Left ventricle myocardium inferior (tissue), 1 donor: ENCODE measurements around the gene BPIFB2. TPM values are rescaled to one million over a fixed set of nuclear protein-coding genes. Genes with fewer than 3 reads are reported as not detected.

Experiments
- DNase-seq: peaks from one replicate; pipeline ENCODE4 v3.0.0-alpha.2; 2020
- H3K27ac ChIP-seq: fragments of 200-600 bp; replicated peaks from 2 replicates; pipeline ENCODE4 v1.8.0; 2021
- H3K27me3 ChIP-seq: fragments of 200-600 bp; 2 replicates; pipeline ENCODE4 v1.8.0; 2021; ENCODE audit warnings: low read depth
- H3K36me3 ChIP-seq: fragments of 200-600 bp; 2 replicates; pipeline ENCODE4 v1.8.0; 2021
- H3K4me1 ChIP-seq: fragments of 200-600 bp; 2 replicates; pipeline ENCODE4 v1.8.0; 2021
- H3K4me3 ChIP-seq: fragments of 200-600 bp; 2 replicates; pipeline ENCODE4 v1.8.0; 2021; ENCODE audit warnings: mild to moderate bottlenecking, moderate library complexity
- H3K9me3 ChIP-seq: fragments of 200-600 bp; replicated peaks from 2 replicates; pipeline ENCODE4 v1.8.0; 2021
- intact Hi-C: fragments of 100-400 bp; cut with micrococcal nuclease; formaldehyde crosslinking; loops from one replicate; pipeline ENCODE4 v1.11.0; 2022
- total RNA-seq: library from RNA; stranded (reverse); fragmentation: NEBNext Ultra II Directional; extraction: Animal tissue kit (Norgen Biotek cat#: 25700); gene quantifications from one replicate; pipeline ENCODE4 v1.2.1, GENCODE V29; 2021
- TF ChIP-seq, protein P1 (sequence below): fragments of 200-600 bp; IDR thresholded peaks from 2 replicates; pipeline ENCODE4 v1.8.0; 2021; ENCODE audit warnings: antibody characterized with exemption, mild to moderate bottlenecking, borderline replicate concordance
- donor health status: DM: no; HTN: yes; CAD: no; lungs with severe emphysema.

Gene BPIFB2
- total RNA-seq, 1 donor from 2014 or later = not detected

DNA sequence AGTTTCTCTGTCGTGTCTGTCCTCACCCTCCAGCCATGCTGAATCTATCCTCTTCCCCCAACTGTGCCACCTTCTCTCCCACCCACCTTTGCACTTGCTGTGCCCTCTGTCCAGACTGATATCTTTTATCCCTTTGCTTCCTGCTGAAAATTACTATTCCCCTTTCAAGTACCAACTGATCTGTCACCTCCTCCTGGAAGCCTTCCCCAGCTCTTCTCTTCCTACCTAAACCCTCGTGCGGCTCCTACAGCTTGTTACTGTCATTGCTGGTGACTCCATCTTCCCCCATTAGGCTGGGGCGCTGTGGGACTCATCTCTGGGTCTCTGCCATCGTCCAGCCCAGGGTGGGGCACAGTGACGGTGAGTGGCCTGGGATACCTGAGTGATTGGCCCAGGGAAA, 25.1 kb downstream of the BPIFB2 start:
- no peak overlapping the region for H3K4me3 ChIP-seq
- intact Hi-C loops = no loop called here
- TF ChIP-seq, protein P1, sequence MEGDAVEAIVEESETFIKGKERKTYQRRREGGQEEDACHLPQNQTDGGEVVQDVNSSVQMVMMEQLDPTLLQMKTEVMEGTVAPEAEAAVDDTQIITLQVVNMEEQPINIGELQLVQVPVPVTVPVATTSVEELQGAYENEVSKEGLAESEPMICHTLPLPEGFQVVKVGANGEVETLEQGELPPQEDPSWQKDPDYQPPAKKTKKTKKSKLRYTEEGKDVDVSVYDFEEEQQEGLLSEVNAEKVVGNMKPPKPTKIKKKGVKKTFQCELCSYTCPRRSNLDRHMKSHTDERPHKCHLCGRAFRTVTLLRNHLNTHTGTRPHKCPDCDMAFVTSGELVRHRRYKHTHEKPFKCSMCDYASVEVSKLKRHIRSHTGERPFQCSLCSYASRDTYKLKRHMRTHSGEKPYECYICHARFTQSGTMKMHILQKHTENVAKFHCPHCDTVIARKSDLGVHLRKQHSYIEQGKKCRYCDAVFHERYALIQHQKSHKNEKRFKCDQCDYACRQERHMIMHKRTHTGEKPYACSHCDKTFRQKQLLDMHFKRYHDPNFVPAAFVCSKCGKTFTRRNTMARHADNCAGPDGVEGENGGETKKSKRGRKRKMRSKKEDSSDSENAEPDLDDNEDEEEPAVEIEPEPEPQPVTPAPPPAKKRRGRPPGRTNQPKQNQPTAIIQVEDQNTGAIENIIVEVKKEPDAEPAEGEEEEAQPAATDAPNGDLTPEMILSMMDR = no peak
- H3K36me3 ChIP-seq = no peaks in the 10 kb centered on the region
- H3K9me3 ChIP-seq = peaks cover 5% of the 10 kb centered on the region
- peaks cover 23% of the 10 kb centered on the region for H3K27me3 ChIP-seq
- no peaks in the 10 kb centered on the region for H3K4me1 ChIP-seq
- DNase-seq = no peak
- H3K27ac ChIP-seq = no peak overlapping the region

DNA sequence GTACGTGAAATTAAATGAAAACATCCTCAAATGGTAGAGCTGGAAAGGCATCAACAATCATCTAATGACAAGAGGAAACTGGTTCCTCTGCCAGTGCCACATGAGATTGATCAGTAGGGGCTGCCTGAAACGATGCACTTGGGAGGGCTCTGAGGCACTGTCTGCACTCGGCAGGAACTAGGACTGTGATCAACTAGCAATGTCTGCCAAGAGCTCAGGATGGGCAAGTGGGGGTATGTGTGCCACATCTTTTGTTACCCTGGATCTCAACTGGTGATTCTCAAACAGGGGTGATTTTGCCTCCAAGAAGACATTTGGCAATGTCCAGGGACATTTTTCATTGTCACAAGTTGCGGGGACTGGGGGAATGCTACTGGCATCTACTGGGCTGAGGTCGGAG, 25.9 kb downstream of the BPIFB2 start:
- TF ChIP-seq, protein P1 = no peak
- no peaks in the 10 kb centered on the region for H3K36me3 ChIP-seq
- peaks cover 14% of the 10 kb centered on the region for H3K27me3 ChIP-seq
- H3K9me3 ChIP-seq = peaks cover 5% of the 10 kb centered on the region
- intact Hi-C loops = no loop called here
- no peak overlapping the region for H3K27ac ChIP-seq
- no peak overlapping the region for H3K4me3 ChIP-seq
- H3K4me1 ChIP-seq = no peaks in the 10 kb centered on the region
- no peak for DNase-seq

DNA sequence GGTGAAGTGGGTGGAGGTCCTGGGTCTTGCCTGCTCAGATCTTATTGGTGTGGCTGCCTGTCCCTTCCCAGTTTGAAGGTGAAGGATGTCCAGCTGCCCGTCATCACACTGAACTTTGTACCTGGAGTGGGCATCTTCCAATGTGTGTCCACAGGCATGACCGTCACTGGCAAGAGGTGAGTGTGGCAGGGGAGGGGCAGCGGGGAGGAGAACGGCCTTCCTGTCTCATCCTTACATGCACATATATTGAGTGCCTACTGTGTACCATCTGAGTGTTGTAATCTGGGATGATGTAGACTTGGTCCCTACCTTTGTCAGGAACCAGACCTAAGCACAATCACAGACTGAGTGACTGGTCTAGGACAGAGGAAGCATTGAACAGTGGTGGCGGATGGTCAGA, 26.6 kb downstream of the BPIFB2 start:
- H3K27ac ChIP-seq = no peak overlapping the region
- H3K4me1 ChIP-seq = no peaks in the 10 kb centered on the region
- DNase-seq = no peak
- peaks cover 5% of the 10 kb centered on the region for H3K9me3 ChIP-seq
- H3K4me3 ChIP-seq = no peak overlapping the region
- intact Hi-C loops = no loop called here
- H3K27me3 ChIP-seq = peaks cover 7% of the 10 kb centered on the region
- no peaks in the 10 kb centered on the region for H3K36me3 ChIP-seq
- TF ChIP-seq, protein P1 = no peak

- DNase-seq = no peak
- H3K4me3 ChIP-seq = no peak overlapping the region
- TF ChIP-seq, protein P1 = no peak
- peaks cover 5% of the 10 kb centered on the region for H3K9me3 ChIP-seq
- H3K27me3 ChIP-seq = peaks cover 4% of the 10 kb centered on the region
- intact Hi-C loops = no loop called here
- H3K4me1 ChIP-seq = no peaks in the 10 kb centered on the region
- H3K27ac ChIP-seq = no peak overlapping the region
- no peaks in the 10 kb centered on the region for H3K36me3 ChIP-seq
Measured at GRCh38 chr20:33034901-33035492, 27.5 kb downstream of the BPIFB2 start.

DNA sequence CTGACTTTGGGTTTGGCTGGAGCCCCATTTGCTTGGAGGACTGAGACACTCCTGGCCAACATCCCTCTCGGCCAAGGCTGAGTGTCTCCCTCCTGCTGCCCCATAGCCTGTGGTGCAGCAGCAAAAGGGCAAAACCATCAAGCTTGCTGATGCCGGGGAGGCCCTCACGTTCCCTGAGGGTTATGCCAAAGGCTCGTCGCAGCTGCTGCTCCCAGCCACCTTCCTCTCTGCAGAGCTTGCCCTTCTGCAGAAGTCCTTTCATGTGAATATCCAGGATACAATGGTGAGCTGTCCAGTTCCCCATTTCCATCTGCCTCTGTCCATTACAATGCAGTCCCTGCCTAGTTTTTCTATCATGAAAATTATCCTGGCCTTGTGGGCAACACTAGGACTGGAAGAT, 30.0 kb downstream of the BPIFB2 start:
- no peaks in the 10 kb centered on the region for H3K4me1 ChIP-seq
- H3K4me3 ChIP-seq = no peak overlapping the region
- H3K36me3 ChIP-seq = no peaks in the 10 kb centered on the region
- H3K27me3 ChIP-seq = peaks cover under 1% of the 10 kb centered on the region
- no peak for DNase-seq
- TF ChIP-seq, protein P1 = no peak
- peaks cover 5% of the 10 kb centered on the region for H3K9me3 ChIP-seq
- intact Hi-C loops = no loop called here
- H3K27ac ChIP-seq = no peak overlapping the region
